Measurements from ENCODE around the gene LGALS7. TPM values are rescaled to one million over a fixed set of nuclear protein-coding genes. Genes with fewer than 3 reads are reported as not detected.

LGALS7 gene
- total and polyA plus RNA-seq, 12 donors = not detected

DNA sequence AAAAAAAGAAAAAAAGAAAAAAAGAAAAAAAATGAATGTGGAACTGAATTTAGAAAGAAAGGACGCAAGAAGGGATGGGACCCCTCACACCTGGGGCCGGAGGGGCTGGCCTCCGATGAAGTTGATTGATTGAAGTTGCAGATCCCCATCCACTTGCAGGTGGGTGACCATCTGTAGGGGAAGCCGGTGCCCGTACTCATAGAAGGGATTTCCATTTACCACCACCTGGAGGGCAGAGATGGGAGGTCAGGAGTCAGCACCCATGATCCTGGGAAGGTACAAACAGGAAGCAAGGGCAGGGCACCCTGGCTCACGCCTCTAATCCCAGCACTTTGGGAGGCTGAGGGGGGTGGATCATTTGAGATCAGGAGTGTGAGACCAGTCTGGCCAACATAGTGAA lies 33.1 kb upstream of the LGALS7 start:
- WGBS, 4 donors = 93 to 97% (median 95%) methylated on average over 6 of the region's 6 CpGs

DNA sequence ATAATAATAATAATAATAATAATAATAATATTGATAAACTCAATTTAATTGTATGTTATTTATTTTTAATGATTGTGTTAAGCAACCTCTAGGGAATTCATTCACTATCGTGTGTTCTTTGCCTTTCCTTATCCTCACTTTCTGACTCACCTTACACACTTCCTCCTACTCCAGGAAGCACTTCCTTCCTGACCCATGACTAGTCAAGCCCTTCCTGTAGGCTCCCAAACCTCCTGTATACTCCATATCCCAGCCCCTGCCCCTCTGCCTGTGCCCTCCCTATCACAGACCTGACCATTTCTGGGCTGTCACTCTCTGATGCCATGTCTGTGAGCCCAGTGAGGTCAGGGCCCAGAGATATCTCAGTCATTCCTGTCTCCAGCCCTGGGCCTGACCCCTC lies 31.9 kb upstream of the LGALS7 start:
- Histone ChIP-seq H3K4me1 (replicated peaks in 1 of 2) (no peaks in the 10 kb centered on the region), H3K27ac (no peak overlapping the region), H3K36me3 (replicated peaks in 1 of 2) (no peaks in the 10 kb centered on the region), H3K4me3 (no peak overlapping the region), H3K27me3 (no peaks in the 10 kb centered on the region), H3K9me3 (replicated peaks in 1 of 3) (no peaks in the 10 kb centered on the region)
- TF ChIP-seq POLR2A (IDR thresholded peaks at IDR 0.05) = no peak
- TF ChIP-seq, protein P1, sequence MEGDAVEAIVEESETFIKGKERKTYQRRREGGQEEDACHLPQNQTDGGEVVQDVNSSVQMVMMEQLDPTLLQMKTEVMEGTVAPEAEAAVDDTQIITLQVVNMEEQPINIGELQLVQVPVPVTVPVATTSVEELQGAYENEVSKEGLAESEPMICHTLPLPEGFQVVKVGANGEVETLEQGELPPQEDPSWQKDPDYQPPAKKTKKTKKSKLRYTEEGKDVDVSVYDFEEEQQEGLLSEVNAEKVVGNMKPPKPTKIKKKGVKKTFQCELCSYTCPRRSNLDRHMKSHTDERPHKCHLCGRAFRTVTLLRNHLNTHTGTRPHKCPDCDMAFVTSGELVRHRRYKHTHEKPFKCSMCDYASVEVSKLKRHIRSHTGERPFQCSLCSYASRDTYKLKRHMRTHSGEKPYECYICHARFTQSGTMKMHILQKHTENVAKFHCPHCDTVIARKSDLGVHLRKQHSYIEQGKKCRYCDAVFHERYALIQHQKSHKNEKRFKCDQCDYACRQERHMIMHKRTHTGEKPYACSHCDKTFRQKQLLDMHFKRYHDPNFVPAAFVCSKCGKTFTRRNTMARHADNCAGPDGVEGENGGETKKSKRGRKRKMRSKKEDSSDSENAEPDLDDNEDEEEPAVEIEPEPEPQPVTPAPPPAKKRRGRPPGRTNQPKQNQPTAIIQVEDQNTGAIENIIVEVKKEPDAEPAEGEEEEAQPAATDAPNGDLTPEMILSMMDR (IDR thresholded peaks at IDR 0.05) = no peak
- 54 to 67% (median 63%) methylated on average over 1 of the region's 1 CpG for WGBS, 4 donors
- intact Hi-C loops (cut with DNase I) = no loop called here
- no peak for DNase-seq

More for the DNA sequence above, 33.1 kb upstream of the LGALS7 start:
- no peak overlapping the region for H3K27ac ChIP-seq
- TF ChIP-seq POLR2A (IDR thresholded peaks at IDR 0.05) = no peak
- TF ChIP-seq, protein P1 (IDR thresholded peaks at IDR 0.05) = no peak
- H3K36me3 ChIP-seq (replicated peaks in 1 of 2) = no peaks in the 10 kb centered on the region
- DNase-seq = no peak
- H3K4me3 ChIP-seq = no peak overlapping the region
- no peaks in the 10 kb centered on the region for H3K27me3 ChIP-seq
- intact Hi-C loops (cut with DNase I) = no loop called here
- H3K9me3 ChIP-seq (replicated peaks in 1 of 3) = no peaks in the 10 kb centered on the region
- no peaks in the 10 kb centered on the region for H3K4me1 ChIP-seq (replicated peaks in 1 of 2)

DNA sequence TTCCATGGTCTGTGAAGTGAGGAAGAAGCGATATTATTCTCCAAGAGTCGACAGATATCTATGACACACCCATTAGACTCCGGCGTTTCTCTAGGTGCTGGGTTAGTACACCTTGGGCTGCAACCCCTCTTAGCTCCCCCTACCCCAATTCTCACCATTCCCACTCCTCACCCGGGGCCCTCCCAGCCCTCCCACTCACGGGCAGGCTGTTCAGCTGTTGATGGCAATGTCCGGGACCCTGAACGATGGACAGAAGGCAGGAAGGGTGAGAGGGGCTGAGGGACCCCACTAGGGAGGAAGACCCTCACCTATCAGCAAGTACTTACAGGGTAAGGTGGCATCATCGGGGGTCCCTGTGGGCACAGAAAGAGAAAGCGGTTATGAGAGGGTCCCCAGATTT lies 30.2 kb upstream of the LGALS7 start:
- TF ChIP-seq, protein P1 (IDR thresholded peaks at IDR 0.05) = no peak
- no peak for TF ChIP-seq POLR2A (IDR thresholded peaks at IDR 0.05)
- Histone ChIP-seq H3K27ac (no peak overlapping the region), H3K9me3 (replicated peaks in 1 of 3) (no peaks in the 10 kb centered on the region), H3K4me3 (no peak overlapping the region), H3K4me1 (replicated peaks in 1 of 2) (no peaks in the 10 kb centered on the region), H3K36me3 (replicated peaks in 1 of 2) (no peaks in the 10 kb centered on the region), H3K27me3 (no peaks in the 10 kb centered on the region)
- intact Hi-C loops (cut with DNase I) = no loop called here
- WGBS, 4 donors = 84 to 89% (median 85%) methylated on average over 10 of the region's 10 CpGs
- DNase-seq = no peak

DNA sequence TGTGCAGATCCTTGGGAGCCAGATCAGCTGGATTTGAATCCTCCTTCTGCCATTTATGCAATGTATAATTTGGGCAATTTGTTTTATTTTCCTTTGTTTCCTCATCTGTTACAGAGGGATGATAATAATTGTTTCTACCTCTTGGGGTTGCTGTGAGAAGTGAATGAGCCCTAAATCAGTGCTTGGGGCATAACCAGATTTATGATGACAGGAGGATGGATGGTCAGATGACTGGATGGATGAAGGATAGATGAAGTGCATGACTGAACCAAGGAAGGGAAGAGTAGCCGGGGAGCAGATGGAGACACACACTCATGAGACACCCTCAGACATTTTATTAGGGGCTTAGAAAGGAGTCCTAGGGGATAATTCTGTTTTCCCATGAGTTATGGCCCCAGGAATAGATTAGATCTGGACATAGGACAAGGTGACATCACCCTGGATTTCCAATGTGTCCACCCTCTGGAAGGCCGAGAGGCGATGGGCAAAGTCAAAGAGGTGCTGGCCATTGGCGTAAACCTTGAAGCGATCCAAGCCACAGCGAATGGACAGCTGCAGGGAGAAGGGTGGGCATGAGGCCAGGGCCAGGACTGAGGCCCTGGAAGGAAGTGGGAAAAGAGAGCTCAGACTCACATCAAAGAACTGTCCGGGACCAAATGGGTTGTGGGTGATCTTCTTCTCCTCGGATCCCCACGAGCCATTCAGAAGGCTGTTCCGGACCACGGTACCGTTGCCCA lies 28.2 kb upstream of the LGALS7 start:
- no peak for DNase-seq
- no peak for TF ChIP-seq POLR2A (IDR thresholded peaks at IDR 0.05)
- TF ChIP-seq, protein P1 (IDR thresholded peaks at IDR 0.05) = no peak
- intact Hi-C loops (cut with DNase I) = no loop called here
- Histone ChIP-seq H3K27me3 (no peaks in the 10 kb centered on the region), H3K9me3 (replicated peaks in 1 of 3) (no peaks in the 10 kb centered on the region), H3K4me3 (no peak overlapping the region), H3K27ac (no peak overlapping the region), H3K4me1 (replicated peaks in 1 of 2) (no peaks in the 10 kb centered on the region), H3K36me3 (replicated peaks in 1 of 2) (no peaks in the 10 kb centered on the region)
- WGBS, 4 donors = 93 to 96% (median 95%) methylated on average over 12 of the region's 12 CpGs

All from adrenal gland (tissue), 12 donors.